ENCODE results near the gene SLC37A2. TPM values are rescaled to one million over a fixed set of nuclear protein-coding genes. Genes with fewer than 3 reads are reported as not detected.
"Not testable (repeated sequence)": the region's sequence is repeated elsewhere in the genome, so short reads cannot be mapped to it uniquely, and the experiment has no call there.

SLC37A2 gene
- polyA plus RNA-seq, 10 donors: 2.4 to 5.1 (median 3.3) TPM

- DNase-seq: no peak
These were observed 20.4 kb downstream of the SLC37A2 start for GRCh38 chr11:125083312-125084056.

GRCh38 chr11:125084057-125084416, 20.9 kb downstream of the SLC37A2 start:
- DNase-seq: no peak

DNA sequence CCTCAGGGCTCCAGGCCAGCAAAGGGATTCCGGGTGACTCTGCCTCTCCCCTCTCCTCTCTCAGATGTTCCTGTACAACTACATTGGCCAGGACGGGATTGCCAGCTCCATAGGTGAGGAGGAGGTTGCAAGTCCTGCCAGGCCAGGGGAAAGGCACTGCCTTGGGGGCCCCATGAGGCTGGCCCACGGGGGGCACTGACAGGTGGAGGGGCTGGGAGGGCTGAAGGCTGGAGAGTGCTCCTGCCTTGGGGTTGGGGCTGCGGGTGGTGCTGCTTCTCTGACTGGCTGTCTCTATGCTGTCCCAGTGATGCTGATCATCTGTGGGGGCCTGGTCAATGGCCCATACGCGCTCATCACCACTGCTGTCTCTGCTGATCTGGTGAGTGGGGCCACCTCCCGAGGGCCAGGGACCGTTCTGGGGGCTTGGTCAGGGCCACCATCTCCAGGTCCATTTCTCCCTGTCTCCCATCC, 21.7 kb downstream of the SLC37A2 start:
- no peak for DNase-seq

DNA sequence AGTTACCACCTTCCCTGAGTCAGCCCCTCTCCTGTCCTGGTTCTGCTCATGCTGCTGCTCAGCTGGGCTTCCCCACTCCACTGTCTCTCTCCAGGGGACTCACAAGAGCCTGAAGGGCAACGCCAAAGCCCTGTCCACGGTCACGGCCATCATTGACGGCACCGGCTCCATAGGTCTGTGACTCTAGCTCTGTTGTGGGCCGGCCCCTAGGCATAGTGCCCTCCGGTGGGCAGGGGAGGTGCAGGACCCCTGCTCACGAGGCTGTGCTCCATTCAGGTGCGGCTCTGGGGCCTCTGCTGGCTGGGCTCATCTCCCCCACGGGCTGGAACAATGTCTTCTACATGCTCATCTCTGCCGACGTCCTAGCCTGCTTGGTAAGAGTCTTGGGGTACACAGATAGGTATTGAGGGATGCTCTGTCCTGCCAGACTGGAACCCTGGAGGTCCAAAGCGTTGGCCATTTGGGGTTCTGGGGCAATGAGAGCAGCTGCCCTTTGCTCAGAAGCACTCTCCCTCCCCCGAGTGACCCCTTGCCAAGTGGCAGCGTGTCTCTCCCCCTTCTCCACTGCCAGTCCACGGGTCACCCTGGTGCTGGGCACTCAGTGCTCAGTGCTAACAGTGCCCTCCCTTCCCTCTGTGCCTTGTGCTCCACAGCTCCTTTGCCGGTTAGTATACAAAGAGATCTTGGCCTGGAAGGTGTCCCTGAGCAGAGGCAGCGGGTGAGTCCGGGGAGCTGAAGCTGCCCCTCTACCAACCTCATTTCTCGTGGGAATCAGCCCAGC, 22.4 kb downstream of the SLC37A2 start:
- DNase-seq: no peak

- no peak for DNase-seq
These were observed 23.7 kb downstream of the SLC37A2 start for GRCh38 chr11:125086633-125087296.

GRCh38 chr11:125088123-125088522, 25.0 kb downstream of the SLC37A2 start:
- no peak for DNase-seq

DNA sequence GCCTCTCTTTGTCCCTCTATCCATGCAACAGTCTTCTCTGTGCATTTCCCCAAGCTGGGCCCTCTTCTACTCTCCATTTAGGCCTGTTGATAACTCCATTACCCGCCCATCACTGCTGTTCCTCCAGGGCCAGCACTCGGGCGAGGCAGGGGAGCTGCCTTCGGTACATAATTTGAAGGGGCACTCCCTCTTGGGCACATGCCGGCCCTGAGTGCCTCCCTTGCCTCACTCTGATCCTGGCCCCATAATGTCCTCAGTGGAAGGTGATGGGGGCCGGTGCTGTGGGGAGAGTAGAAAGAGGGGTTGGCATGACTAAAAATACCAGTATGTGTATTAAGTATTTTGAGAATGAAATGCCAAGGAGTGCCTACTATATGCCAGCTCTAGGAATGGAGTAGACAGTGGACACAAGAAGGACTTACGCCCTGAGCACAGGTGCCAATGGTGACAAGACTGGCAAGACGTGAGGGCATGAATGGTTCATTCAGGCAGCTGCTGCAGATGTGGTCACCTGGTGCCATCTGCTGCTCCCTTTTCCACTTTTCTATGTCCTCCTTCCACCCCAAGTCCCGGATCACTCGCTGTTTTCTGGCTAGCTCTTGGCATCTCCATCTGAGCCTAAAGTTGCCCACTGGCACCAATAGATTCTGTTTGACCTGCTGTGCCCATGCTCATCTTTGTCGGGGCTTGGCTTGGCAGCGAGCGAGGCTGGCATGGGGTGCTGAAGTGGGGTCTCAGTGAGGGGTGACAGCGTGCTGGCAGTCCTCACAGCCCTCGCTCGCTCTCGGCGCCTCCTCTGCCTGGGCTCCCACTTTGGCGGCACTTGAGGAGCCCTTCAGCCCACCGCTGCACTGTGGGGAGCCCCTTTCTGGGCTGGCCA, 25.7 kb downstream of the SLC37A2 start:
- no peak for DNase-seq

GRCh38 chr11:125089481-125089880, 26.4 kb downstream of the SLC37A2 start:
- not testable (repeated sequence) for DNase-seq

DNA sequence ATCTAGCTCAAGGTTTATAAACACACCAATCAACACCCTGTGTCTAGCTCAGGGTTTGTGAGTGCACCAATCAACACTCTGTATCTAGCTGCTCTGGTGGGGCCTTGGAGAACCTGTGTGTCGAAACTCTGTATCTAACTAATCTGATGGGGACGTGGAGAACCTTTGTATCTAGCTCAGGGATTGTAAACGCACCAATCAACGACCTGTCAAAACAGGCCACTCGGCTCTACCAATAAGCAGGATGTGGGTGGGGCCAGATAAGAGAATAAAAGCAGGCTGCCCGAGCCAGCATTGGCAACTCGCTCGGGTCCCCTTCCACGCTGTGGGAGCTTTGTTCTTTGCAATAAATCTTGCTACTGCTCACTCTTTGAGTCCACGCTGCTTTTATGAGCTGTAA, 27.0 kb downstream of the SLC37A2 start:
- not testable (repeated sequence) for DNase-seq

- no peak for DNase-seq
These were observed 27.7 kb downstream of the SLC37A2 start for GRCh38 chr11:125090816-125091215.

- DNase-seq: peak; percentile 68 to 91 (median 84)
These were observed 28.3 kb downstream of the SLC37A2 start for GRCh38 chr11:125091247-125091876.

GRCh38 chr11:125091877-125092664, 29.0 kb downstream of the SLC37A2 start:
- DNase-seq: peak in 1 of 3 donors; percentile 16

GRCh38 chr11:125092669-125093068, 29.6 kb downstream of the SLC37A2 start:
- no peak for DNase-seq

DNA sequence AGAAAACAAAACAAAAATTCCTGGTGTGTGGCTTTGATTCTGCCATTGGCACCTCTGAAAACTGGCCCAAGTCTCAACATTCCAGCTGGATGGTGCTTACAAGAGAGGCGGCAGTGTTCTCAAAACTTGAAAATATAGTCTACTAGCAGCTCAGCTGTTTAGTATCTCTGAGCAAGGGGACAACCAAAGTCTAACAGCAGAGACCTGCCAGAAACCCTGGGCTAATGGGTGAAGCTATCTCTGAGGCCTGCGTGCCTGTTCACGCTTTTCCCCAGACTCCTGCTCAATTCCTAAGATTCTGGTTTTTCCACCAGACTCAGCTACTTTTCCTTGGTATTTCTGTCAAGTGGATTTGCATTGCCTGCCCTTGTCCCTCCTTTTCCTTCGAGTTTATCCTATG, 30.4 kb downstream of the SLC37A2 start:
- no peak for DNase-seq

- no peak for DNase-seq
These were observed 31.6 kb downstream of the SLC37A2 start for GRCh38 chr11:125094731-125095130.

DNA sequence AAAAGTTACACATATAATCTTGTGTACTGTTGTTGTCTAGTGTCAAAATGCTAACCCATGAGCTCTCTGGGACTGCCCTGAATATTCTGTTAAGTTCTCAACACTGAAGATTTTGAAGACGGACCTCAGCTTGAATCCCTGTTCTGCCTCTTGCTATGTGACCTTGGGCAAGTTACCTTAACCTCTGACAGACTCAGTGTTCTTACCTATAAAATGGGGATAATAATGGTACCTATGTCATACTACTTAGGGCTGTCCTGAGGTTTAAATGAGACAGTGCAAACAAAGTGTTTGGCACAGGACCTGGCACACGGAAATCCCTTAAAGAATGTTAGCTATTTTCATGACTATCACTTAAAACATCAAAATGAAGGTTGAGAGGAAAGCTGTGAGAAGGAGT, 37.0 kb downstream of the SLC37A2 start:
- no peak for DNase-seq

GRCh38 chr11:125101596-125101995, 38.5 kb downstream of the SLC37A2 start:
- DNase-seq: no peak

DNA sequence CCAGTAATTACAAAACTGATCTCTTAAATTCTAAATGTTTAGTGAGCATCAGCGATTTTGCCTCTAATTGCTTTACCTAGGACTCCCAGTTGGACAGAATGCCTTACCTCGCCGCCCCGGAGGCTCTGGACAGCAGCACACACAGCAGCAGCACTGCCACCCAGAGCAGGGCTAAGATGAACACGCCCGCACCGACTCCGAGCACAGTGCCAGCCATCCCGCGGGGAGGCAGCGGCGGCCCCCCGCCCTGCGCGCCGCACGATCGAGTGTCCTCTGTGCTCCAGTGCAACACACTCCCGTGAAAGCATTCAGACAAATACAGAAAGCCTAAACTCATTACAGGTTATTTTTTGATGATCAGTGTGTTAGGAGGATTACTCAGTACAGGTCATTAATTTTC, 38.9 kb downstream of the SLC37A2 start:
- no peak for DNase-seq

DNA sequence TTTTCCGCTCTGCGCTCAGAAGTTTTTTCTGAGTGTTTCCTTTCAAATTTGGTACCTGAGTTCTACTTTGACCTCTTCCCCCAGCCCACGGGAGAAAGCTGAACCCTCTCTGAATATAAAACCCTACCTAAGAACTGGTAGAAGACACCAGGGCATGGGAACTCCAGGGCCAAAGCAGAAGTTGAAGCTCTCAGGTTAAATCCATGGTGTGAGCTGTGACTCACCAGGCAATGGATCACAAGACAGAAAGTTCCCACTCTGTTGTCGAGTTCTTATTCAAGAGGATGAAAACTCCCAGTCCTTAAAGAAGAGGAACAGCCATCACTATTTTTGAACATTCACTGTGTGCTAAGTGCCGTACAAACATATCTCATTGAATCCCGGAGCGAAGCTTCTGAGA, 39.4 kb downstream of the SLC37A2 start:
- DNase-seq: no peak

- no peak for DNase-seq
These were observed 42.8 kb downstream of the SLC37A2 start for GRCh38 chr11:125105926-125106325.

Data from muscle of back (tissue), 11 donors.